Activated T-helper 1 cell treated with anti-CD3 and anti-CD28 coated beads, Interleukin-12 subunit alpha, Interleukin-12 subunit beta, Interleukin-2, Interleukin-4 antibody, amounts not matched to agents 30 ng/mL and 10 ng/mL and 1 ng/mL, durations not matched to agents 14 hours and 24 hours and 36 hours (primary cell): ENCODE data around the gene METTL21A. TPM values are rescaled to one million over a fixed set of nuclear protein-coding genes. Genes with fewer than 3 reads are reported as not detected.
A peak's percentile ranks its signal among the peaks of the same experiment; 100 is the strongest.

Experiments
- DNase-seq: peaks from one replicate; pipeline ENCODE4 v3.0.0; 2021; ENCODE audit warnings: low spot score
- H3K27ac Mint-ChIP-seq: one replicate; pipeline ENCODE4 v1.8.0; 2021; ENCODE audit warnings: mild to moderate bottlenecking, mixed read lengths
- H3K27me3 Mint-ChIP-seq: one replicate; pipeline ENCODE4 v1.8.0; 2022; ENCODE audit warnings: mild to moderate bottlenecking, moderate library complexity, mixed read lengths; ENCODE audit not compliant: insufficient read depth
- H3K36me3 Mint-ChIP-seq: one replicate; pipeline ENCODE4 v1.8.0; 2021; ENCODE audit warnings: low read depth, mixed read lengths
- H3K4me1 Mint-ChIP-seq: one replicate; pipeline ENCODE4 v1.8.0; 2021; ENCODE audit warnings: low read depth, mixed read lengths
- H3K4me3 Mint-ChIP-seq: one replicate; pipeline ENCODE4 v1.8.0; 2021; ENCODE audit warnings: mild to moderate bottlenecking, moderate library complexity, mixed read lengths
- H3K9me3 Mint-ChIP-seq: one replicate; pipeline ENCODE4 v1.8.0; 2021; ENCODE audit warnings: mixed read lengths
- intact Hi-C: fragments of 100-400 bp; cut with micrococcal nuclease; formaldehyde crosslinking; loops from one replicate; pipeline ENCODE4 v1.15.1; 2024
- total RNA-seq: library from RNA; stranded (reverse); gene quantifications from 2 replicates; pipeline ENCODE4 v1.2.3, GENCODE V29; 2022

METTL21A gene
- total RNA-seq, 1 donor from 2014 or later, result 33.2 TPM

GRCh38 chr2:207584952-207585351 lies 40.2 kb downstream of the METTL21A start:
- H3K4me3 Mint-ChIP-seq, result no peak overlapping the region
- H3K9me3 Mint-ChIP-seq, result peaks cover 7% of the 10 kb centered on the region
- peaks cover 36% of the 10 kb centered on the region for H3K4me1 Mint-ChIP-seq
- H3K36me3 Mint-ChIP-seq, result peaks cover 75% of the 10 kb centered on the region
- no peaks in the 10 kb centered on the region for H3K27me3 Mint-ChIP-seq
- no peak for DNase-seq
- no peak overlapping the region for H3K27ac Mint-ChIP-seq
- intact Hi-C loops, result no loop called here

- peaks cover 19% of the 10 kb centered on the region for H3K4me1 Mint-ChIP-seq
- no peak overlapping the region for H3K4me3 Mint-ChIP-seq
- peaks cover 50% of the 10 kb centered on the region for H3K36me3 Mint-ChIP-seq
- no peak overlapping the region for H3K27ac Mint-ChIP-seq
- no peak for DNase-seq
- intact Hi-C loops, result no loop called here
- no peaks in the 10 kb centered on the region for H3K9me3 Mint-ChIP-seq
- no peaks in the 10 kb centered on the region for H3K27me3 Mint-ChIP-seq
These were observed 53.8 kb downstream of the METTL21A start for GRCh38 chr2:207571370-207571769.

GRCh38 chr2:207567671-207568070 lies 57.5 kb downstream of the METTL21A start:
- Mint-ChIP-seq H3K27ac (no peak overlapping the region), H3K4me3 (no peak overlapping the region), H3K27me3 (no peaks in the 10 kb centered on the region), H3K4me1 (peaks cover 20% of the 10 kb centered on the region), H3K36me3 (peaks cover 52% of the 10 kb centered on the region), H3K9me3 (no peaks in the 10 kb centered on the region)
- DNase-seq, result no peak
- intact Hi-C loops, result loop anchor here (2.0 to 5.0 kb wide), 2 partner anchors 15 to 35 kb away; no protein-coding TSS in a partner anchor

GRCh38 chr2:207565736-207566500 lies 59.3 kb downstream of the METTL21A start:
- intact Hi-C loops, result loop anchor here (2.0 to 5.0 kb wide), 2 partner anchors 17 to 34 kb away; no protein-coding TSS in a partner anchor

More at GRCh38 chr2:207565736-207566500, 59.3 kb downstream of the METTL21A start:
- DNase-seq, result no peak
- Mint-ChIP-seq H3K27me3 (no peaks in the 10 kb centered on the region), H3K27ac (peak overlapping the region; percentile 5), H3K4me1 (peaks cover 12% of the 10 kb centered on the region), H3K4me3 (no peak overlapping the region), H3K9me3 (no peaks in the 10 kb centered on the region), H3K36me3 (peaks cover 54% of the 10 kb centered on the region)

Other genes with a start within 250 kb of the METTL21A start
- gene CREB1, start 95.4 kb downstream of the METTL21A start, total RNA-seq, result 98.2 and 111 TPM in 2 replicates
- 6.8 and 8.7 TPM in 2 replicates for gene CCNYL1, start 86.2 kb upstream of the METTL21A start, total RNA-seq
- 0.86 and 1.0 TPM in 2 replicates for gene FZD5, start 144.5 kb upstream of the METTL21A start, total RNA-seq